Measurements from ENCODE around the gene FAM83B.

The FAM83B gene

DNA sequence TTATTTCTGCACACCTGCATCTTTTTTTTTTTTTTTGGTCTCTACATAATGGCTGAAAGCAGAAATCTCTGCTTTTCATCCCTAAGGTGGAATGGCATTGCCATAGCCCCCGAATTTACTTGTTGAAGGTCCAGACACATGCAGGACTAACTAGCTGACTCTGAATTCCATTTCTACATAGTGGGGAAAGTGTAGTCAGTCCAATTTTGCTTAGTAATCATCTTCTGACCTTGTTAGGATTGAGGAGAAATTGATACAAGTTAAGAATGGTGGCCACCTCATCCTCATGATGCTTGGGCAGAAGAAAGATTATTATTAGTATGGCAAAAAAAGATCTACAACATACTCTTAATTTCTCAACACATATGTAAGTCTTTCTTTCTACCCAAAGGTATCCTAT lies 16.4 kb upstream of the FAM83B start:
- TF ChIP-seq, protein P1, sequence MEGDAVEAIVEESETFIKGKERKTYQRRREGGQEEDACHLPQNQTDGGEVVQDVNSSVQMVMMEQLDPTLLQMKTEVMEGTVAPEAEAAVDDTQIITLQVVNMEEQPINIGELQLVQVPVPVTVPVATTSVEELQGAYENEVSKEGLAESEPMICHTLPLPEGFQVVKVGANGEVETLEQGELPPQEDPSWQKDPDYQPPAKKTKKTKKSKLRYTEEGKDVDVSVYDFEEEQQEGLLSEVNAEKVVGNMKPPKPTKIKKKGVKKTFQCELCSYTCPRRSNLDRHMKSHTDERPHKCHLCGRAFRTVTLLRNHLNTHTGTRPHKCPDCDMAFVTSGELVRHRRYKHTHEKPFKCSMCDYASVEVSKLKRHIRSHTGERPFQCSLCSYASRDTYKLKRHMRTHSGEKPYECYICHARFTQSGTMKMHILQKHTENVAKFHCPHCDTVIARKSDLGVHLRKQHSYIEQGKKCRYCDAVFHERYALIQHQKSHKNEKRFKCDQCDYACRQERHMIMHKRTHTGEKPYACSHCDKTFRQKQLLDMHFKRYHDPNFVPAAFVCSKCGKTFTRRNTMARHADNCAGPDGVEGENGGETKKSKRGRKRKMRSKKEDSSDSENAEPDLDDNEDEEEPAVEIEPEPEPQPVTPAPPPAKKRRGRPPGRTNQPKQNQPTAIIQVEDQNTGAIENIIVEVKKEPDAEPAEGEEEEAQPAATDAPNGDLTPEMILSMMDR (conservative IDR thresholded peaks at IDR 0.05; ENCODE audit: low read depth, low read length) = no peak
- Histone ChIP-seq H3K27me3 (ENCODE audit: insufficient read depth, low read depth) (no peaks in the 10 kb centered on the region), H3K4me1 (ENCODE audit: low read depth, poor library complexity, severe bottlenecking) (no peaks in the 10 kb centered on the region)

DNA sequence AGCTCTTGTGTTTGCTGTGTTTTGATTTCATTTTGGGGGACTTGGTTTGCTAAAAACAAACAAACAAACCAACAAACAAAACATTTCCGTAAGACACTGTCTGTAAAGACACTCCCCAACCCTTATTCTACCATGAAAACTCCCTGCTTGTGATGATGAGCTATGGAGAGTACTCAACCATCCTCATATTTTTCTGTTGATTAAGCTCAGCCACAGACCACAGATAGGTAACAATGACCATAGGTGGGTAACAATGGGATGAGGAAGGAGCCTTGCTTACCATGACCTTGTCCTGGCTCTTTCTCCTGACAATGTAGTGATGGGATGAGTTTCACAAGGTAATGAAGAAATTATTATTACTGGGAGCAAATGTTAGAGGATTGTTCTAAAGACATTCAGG lies 11.4 kb upstream of the FAM83B start:
- no peaks in the 10 kb centered on the region for H3K79me2 ChIP-seq (ENCODE audit: insufficient read depth, low read depth)
- no peak overlapping the region for H3K4me2 ChIP-seq
- H3K4me1 ChIP-seq (ENCODE audit: low read depth, poor library complexity, severe bottlenecking) = no peaks in the 10 kb centered on the region
- no peaks in the 10 kb centered on the region for H4K20me1 ChIP-seq (ENCODE audit: insufficient read depth)
- no peak overlapping the region for H3K4me3 ChIP-seq (IDR thresholded peaks at IDR 0.05; ENCODE audit: insufficient read depth, low read depth, low read length)
- H3K27ac ChIP-seq = no peak overlapping the region
- no peak overlapping the region for H2AFZ ChIP-seq (ENCODE audit: low read depth)
- no peaks in the 10 kb centered on the region for H3K27me3 ChIP-seq (ENCODE audit: insufficient read depth, low read depth)
- TF ChIP-seq, protein P1 (conservative IDR thresholded peaks at IDR 0.05; ENCODE audit: low read depth, low read length) = no peak
- no peak overlapping the region for H3K9ac ChIP-seq
- no peaks in the 10 kb centered on the region for H3K36me3 ChIP-seq (ENCODE audit: insufficient read depth)

More for the DNA sequence above, 16.4 kb upstream of the FAM83B start:
- H2AFZ ChIP-seq (ENCODE audit: low read depth) = no peak overlapping the region
- no peaks in the 10 kb centered on the region for H4K20me1 ChIP-seq (ENCODE audit: insufficient read depth)
- H3K9ac ChIP-seq = no peak overlapping the region
- H3K36me3 ChIP-seq (ENCODE audit: insufficient read depth) = no peaks in the 10 kb centered on the region
- H3K79me2 ChIP-seq (ENCODE audit: insufficient read depth, low read depth) = no peaks in the 10 kb centered on the region
- H3K4me3 ChIP-seq (IDR thresholded peaks at IDR 0.05; ENCODE audit: insufficient read depth, low read depth, low read length) = no peak overlapping the region
- H3K4me2 ChIP-seq = no peak overlapping the region
- no peak overlapping the region for H3K27ac ChIP-seq

DNA sequence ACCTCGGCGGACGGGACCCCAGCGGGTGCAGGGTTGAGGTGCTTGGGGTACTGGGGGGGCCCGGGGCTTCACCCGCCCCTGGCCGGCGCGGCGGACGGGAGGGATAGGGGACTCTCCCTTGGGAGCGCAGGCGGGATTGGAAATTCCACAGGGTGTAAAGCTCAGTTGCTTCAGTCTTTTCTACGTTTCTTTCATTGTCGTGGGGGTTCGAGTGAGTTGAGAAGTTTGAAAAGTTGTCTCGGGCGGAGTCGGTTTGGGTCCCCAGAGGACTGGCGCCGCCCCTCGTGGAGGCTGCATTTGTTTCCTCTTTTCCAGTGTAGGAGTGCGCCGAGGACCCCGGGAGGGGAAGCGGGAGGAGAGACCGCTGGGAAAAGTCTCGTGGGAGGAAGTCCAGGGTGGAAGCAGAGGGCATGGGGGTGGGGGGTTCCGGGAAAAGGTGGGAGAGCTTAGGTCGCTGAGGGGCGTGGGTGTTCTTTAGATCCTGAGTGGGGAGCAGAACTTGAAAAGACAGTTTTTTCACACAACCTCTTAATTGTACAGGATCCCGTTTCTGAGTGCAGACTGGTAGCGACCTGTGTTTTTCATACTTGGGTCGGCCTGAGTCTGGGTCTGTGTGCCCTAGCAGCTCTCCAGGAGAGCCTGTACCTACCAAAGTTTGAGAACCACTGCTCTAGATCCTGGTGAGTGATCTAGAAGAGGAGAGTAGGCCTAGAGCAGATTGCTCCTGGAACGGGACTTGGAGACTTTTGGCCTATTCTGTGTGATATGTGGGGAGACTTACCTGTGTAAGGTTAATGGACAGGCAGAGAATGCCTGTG lies 495 bp downstream of the FAM83B start:
- peaks cover 15% of the 10 kb centered on the region for H3K4me1 ChIP-seq (ENCODE audit: low read depth, poor library complexity, severe bottlenecking)
- H3K27me3 ChIP-seq (ENCODE audit: insufficient read depth, low read depth) = no peaks in the 10 kb centered on the region
- no peak overlapping the region for H3K4me2 ChIP-seq
- no peaks in the 10 kb centered on the region for H3K36me3 ChIP-seq (ENCODE audit: insufficient read depth)
- H3K4me3 ChIP-seq (IDR thresholded peaks at IDR 0.05; ENCODE audit: insufficient read depth, low read depth, low read length) = no peak overlapping the region
- no peaks in the 10 kb centered on the region for H3K79me2 ChIP-seq (ENCODE audit: insufficient read depth, low read depth)
- H3K9ac ChIP-seq = no peak overlapping the region
- H3K27ac ChIP-seq = no peak overlapping the region
- TF ChIP-seq, protein P1 (conservative IDR thresholded peaks at IDR 0.05; ENCODE audit: low read depth, low read length) = no peak
- no peak overlapping the region for H2AFZ ChIP-seq (ENCODE audit: low read depth)
- no peaks in the 10 kb centered on the region for H4K20me1 ChIP-seq (ENCODE audit: insufficient read depth)

DNA sequence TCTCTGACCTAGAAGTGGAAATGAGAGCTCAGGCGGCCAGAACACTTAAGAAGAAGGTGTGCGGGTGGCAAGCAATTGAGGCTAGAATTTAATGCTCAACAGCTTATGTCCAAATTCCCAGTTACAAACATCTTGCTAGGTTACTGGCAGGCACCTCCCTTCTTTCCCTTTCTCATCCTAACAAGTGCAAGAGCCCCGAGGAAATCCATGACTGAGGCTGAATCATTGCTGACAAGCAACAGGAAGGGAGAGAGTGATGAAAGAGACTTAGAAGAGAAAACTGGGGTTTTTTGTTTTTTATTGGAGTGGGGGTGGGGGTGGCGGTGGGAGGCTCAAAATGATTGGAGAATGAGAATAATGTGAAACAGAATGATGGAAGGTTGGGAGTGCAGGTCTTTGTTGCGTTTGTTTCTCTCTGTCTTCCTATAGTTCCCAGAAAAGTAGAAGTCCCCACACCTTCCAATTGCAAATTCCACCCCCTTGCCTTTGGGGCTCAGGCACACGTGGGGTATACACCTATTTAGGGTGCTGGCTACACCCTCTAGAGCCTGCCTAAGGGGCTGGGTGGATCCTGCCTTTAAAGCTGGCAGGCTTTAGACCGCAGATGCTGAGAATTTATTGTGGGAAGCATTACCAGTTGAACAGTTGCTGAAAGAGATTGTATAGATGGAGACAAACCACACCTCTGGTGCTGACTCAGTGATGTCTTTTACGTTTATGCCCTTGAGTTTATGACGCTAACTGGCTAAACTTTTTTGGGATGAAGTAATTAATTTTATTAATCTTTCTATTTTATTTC lies 1.4 kb downstream of the FAM83B start:
- H2AFZ ChIP-seq (ENCODE audit: low read depth) = no peak overlapping the region
- peaks cover 18% of the 10 kb centered on the region for H3K4me1 ChIP-seq (ENCODE audit: low read depth, poor library complexity, severe bottlenecking)
- H3K9ac ChIP-seq = no peak overlapping the region

More for the DNA sequence above, 1.4 kb downstream of the FAM83B start:
- Histone ChIP-seq H4K20me1 (ENCODE audit: insufficient read depth) (no peaks in the 10 kb centered on the region), H3K79me2 (ENCODE audit: insufficient read depth, low read depth) (no peaks in the 10 kb centered on the region), H3K4me2 (no peak overlapping the region), H3K4me3 (IDR thresholded peaks at IDR 0.05; ENCODE audit: insufficient read depth, low read depth, low read length) (no peak overlapping the region), H3K27me3 (ENCODE audit: insufficient read depth, low read depth) (no peaks in the 10 kb centered on the region), H3K36me3 (ENCODE audit: insufficient read depth) (no peaks in the 10 kb centered on the region), H3K27ac (no peak overlapping the region)
- TF ChIP-seq, protein P1 (conservative IDR thresholded peaks at IDR 0.05; ENCODE audit: low read depth, low read length) = no peak

Measured in KMS-11 (cell line).